Caco-2 (cell line): Measurements from ENCODE around the gene CLEC18C. TPM values are rescaled to one million over a fixed set of nuclear protein-coding genes. Genes with fewer than 3 reads are reported as not detected.
"Not testable (repeated sequence)": the region's sequence is repeated elsewhere in the genome, so short reads cannot be mapped to it uniquely, and the experiment has no call there.

Experiments
- Bru-seq: library from RNA; stranded (reverse); fragments of 400-500 nt; gene quantifications from one replicate; lab custom pipeline; 2021; lab: Mats Ljungman, UMichigan
- BruChase-seq, 2 experiments: library from RNA; stranded (reverse); fragments of 400-500 nt; gene quantifications; one replicate each; lab custom pipeline; 2021; lab: Mats Ljungman, UMichigan
- BruUV-seq: library from RNA; stranded (reverse); fragments of 400-500 nt; replicated peaks from 2 replicates; lab custom pipeline; 2021; lab: Mats Ljungman, UMichigan
- CTCF ChIA-PET: fragments of 300-600 bp; sonication (Branson Sonifier 250); formaldehyde crosslinking; loops from one replicate; lab custom pipeline; 2022; ENCODE audit warnings: antibody characterized with exemption; lab: Charles Lee
- POLR2A ChIA-PET: fragments of 300-600 bp; sonication (Branson Sonifier 250); formaldehyde crosslinking; loops from one replicate; lab custom pipeline; 2022; ENCODE audit warnings: antibody characterized with exemption; lab: Charles Lee
- DNase-seq, 2 experiments: peaks; one replicate each; pipeline versions ENCODE4 v3.0.0 to v3.0.0-alpha.2; 2020 to 2022
- H3K27me3 ChIP-seq: replicated peaks from 2 replicates; pipeline ENCODE4 v1.6.0; 2011; ENCODE audit warnings: low read length; ENCODE audit not compliant: control insufficient read depth, insufficient read depth
- H3K36me3 ChIP-seq: 2 replicates; pipeline ENCODE4 v1.5.1; 2011; ENCODE audit warnings: low read length; ENCODE audit not compliant: control insufficient read depth, insufficient read depth
- H3K4me1 ChIP-seq: fragments of 250-450 bp; sonication (Bioruptor Pico); 2 replicates; pipeline ENCODE4 v1.5.1; 2020; ENCODE audit warnings: mild to moderate bottlenecking
- H3K4me3 ChIP-seq: 2 replicates; pipeline ENCODE4 v1.5.1; 2011; ENCODE audit warnings: low read depth, mild to moderate bottlenecking, control low read depth, low read length
- H3K9me3 ChIP-seq: fragments of 250-450 bp; sonication (Bioruptor Pico); 2 replicates; pipeline ENCODE4 v1.5.1; 2020; ENCODE audit warnings: mild to moderate bottlenecking, moderate library complexity
- H3K27ac Mint-ChIP-seq: one replicate; pipeline ENCODE4 v1.8.0; 2022; ENCODE audit warnings: mixed read lengths; ENCODE audit not compliant: unreplicated experiment
- H3K27me3 Mint-ChIP-seq: one replicate; pipeline ENCODE4 v1.8.0; 2022; ENCODE audit warnings: mixed read lengths; ENCODE audit not compliant: insufficient read depth, unreplicated experiment
- H3K36me3 Mint-ChIP-seq: one replicate; pipeline ENCODE4 v1.8.0; 2022; ENCODE audit warnings: mild to moderate bottlenecking, mixed read lengths; ENCODE audit not compliant: insufficient read depth, unreplicated experiment
- H3K4me1 Mint-ChIP-seq: one replicate; pipeline ENCODE4 v1.8.0; 2022; ENCODE audit warnings: low read depth, mixed read lengths; ENCODE audit not compliant: unreplicated experiment
- H3K4me3 Mint-ChIP-seq: one replicate; pipeline ENCODE4 v1.8.0; 2022; ENCODE audit warnings: mild to moderate bottlenecking, moderate library complexity, mixed read lengths; ENCODE audit not compliant: unreplicated experiment
- H3K9me3 Mint-ChIP-seq: one replicate; pipeline ENCODE4 v1.8.0; 2022; ENCODE audit warnings: mixed read lengths; ENCODE audit not compliant: unreplicated experiment
- intact Hi-C: fragments of 100-400 bp; cut with micrococcal nuclease; formaldehyde crosslinking; loops from one replicate; pipeline ENCODE4 v1.10.0; 2022; ENCODE audit not compliant: unreplicated experiment
- long read RNA-seq: library from polyadenylated mRNA; stranded (forward); transcript quantifications from one replicate; pipeline ENCODE4 v2.0.0, GENCODE V29; 2022
- total RNA-seq: library from RNA; stranded (reverse); gene quantifications from 2 replicates; pipeline ENCODE4 v1.2.3, GENCODE V29; 2022

Gene CLEC18C
- 0.50 TPM in 1 of 2 replicates, not detected in the other for total RNA-seq
- Bru-seq, nascent RNA = not detected
- BruChase-seq, experiment 1, labeled RNA remaining after a 2-hour chase = percentile 10 among the genes with signal in this experiment
- percentile 19 among the genes with signal in this experiment for BruChase-seq, experiment 2, labeled RNA remaining after a 6-hour chase
- long read RNA-seq = 0 reads

GRCh38 chr16:70173212-70173837, at the start of gene CLEC18C:
TSS of gene CLEC18C (plus strand) at chr16:70173787. CDS start at chr16:70174279, 492 bp downstream.
- H3K36me3 Mint-ChIP-seq, H3K9me3 ChIP-seq, H3K4me3 Mint-ChIP-seq, H3K4me1 ChIP-seq, POLR2A ChIA-PET, DNase-seq, H3K4me3 ChIP-seq, H3K27me3 Mint-ChIP-seq, BruUV-seq, H3K27ac Mint-ChIP-seq, H3K4me1 Mint-ChIP-seq, H3K9me3 Mint-ChIP-seq, H3K36me3 ChIP-seq, intact Hi-C loops, H3K27me3 ChIP-seq, CTCF ChIA-PET: not testable (repeated sequence)

- POLR2A ChIA-PET, H3K4me1 ChIP-seq, H3K4me3 ChIP-seq, H3K4me3 Mint-ChIP-seq, intact Hi-C loops, BruUV-seq, H3K9me3 ChIP-seq, H3K27me3 ChIP-seq, H3K27ac Mint-ChIP-seq, DNase-seq, H3K27me3 Mint-ChIP-seq, H3K4me1 Mint-ChIP-seq, H3K36me3 ChIP-seq, H3K9me3 Mint-ChIP-seq, CTCF ChIA-PET: not testable (repeated sequence)
- H3K36me3 Mint-ChIP-seq = peaks cover 30% of the 10 kb centered on the region
These were observed 49.8 kb upstream of the CLEC18C start for GRCh38 chr16:70123822-70124221.

GRCh38 chr16:70126226-70126625, 47.4 kb upstream of the CLEC18C start:
- H3K36me3 ChIP-seq, POLR2A ChIA-PET, CTCF ChIA-PET, H3K9me3 Mint-ChIP-seq, H3K4me1 ChIP-seq, H3K27ac Mint-ChIP-seq, H3K4me3 Mint-ChIP-seq, H3K9me3 ChIP-seq, H3K27me3 ChIP-seq, DNase-seq, H3K4me1 Mint-ChIP-seq, H3K4me3 ChIP-seq, BruUV-seq, H3K27me3 Mint-ChIP-seq, intact Hi-C loops: not testable (repeated sequence)
- H3K36me3 Mint-ChIP-seq = peaks cover 35% of the 10 kb centered on the region

GRCh38 chr16:70127706-70128105, 45.9 kb upstream of the CLEC18C start:
- CTCF ChIA-PET, DNase-seq: not testable (repeated sequence)

GRCh38 chr16:70128844-70129243, 44.7 kb upstream of the CLEC18C start:
- not testable (repeated sequence) for H3K4me1 Mint-ChIP-seq, H3K27ac Mint-ChIP-seq

More at GRCh38 chr16:70127706-70128105, 45.9 kb upstream of the CLEC18C start:
- H3K36me3 ChIP-seq, H3K4me3 Mint-ChIP-seq, H3K9me3 Mint-ChIP-seq, H3K4me3 ChIP-seq, H3K9me3 ChIP-seq, H3K27me3 Mint-ChIP-seq, H3K27ac Mint-ChIP-seq, H3K4me1 ChIP-seq, H3K27me3 ChIP-seq, H3K4me1 Mint-ChIP-seq, intact Hi-C loops, BruUV-seq, POLR2A ChIA-PET: not testable (repeated sequence)
- peaks cover 29% of the 10 kb centered on the region for H3K36me3 Mint-ChIP-seq

GRCh38 chr16:70135796-70136195, 37.8 kb upstream of the CLEC18C start:
- CTCF ChIA-PET = not testable (repeated sequence)

More at GRCh38 chr16:70128844-70129243, 44.7 kb upstream of the CLEC18C start:
- H3K9me3 ChIP-seq, BruUV-seq, DNase-seq, H3K4me3 Mint-ChIP-seq, H3K27me3 Mint-ChIP-seq, intact Hi-C loops, H3K27me3 ChIP-seq, H3K4me3 ChIP-seq, CTCF ChIA-PET, POLR2A ChIA-PET, H3K9me3 Mint-ChIP-seq, H3K4me1 ChIP-seq, H3K36me3 ChIP-seq: not testable (repeated sequence)
- peaks cover 29% of the 10 kb centered on the region for H3K36me3 Mint-ChIP-seq

GRCh38 chr16:70136595-70136994, 37.0 kb upstream of the CLEC18C start:
- peaks cover 78% of the 10 kb centered on the region for H3K36me3 Mint-ChIP-seq
- POLR2A ChIA-PET, BruUV-seq: not testable (repeated sequence)

More at GRCh38 chr16:70135796-70136195, 37.8 kb upstream of the CLEC18C start:
- BruUV-seq, H3K9me3 ChIP-seq, H3K4me1 ChIP-seq, H3K27me3 Mint-ChIP-seq, H3K27ac Mint-ChIP-seq, H3K4me3 ChIP-seq, H3K4me3 Mint-ChIP-seq, DNase-seq, H3K27me3 ChIP-seq, H3K36me3 ChIP-seq, intact Hi-C loops, H3K9me3 Mint-ChIP-seq, H3K4me1 Mint-ChIP-seq: not testable (repeated sequence)
- POLR2A ChIA-PET = interaction anchor here (0.7 kb wide), 1 partner anchor 25 kb away, joined by 4 read pairs; no protein-coding TSS in a partner anchor
- H3K36me3 Mint-ChIP-seq = peaks cover 71% of the 10 kb centered on the region

More at GRCh38 chr16:70136595-70136994, 37.0 kb upstream of the CLEC18C start:
- H3K27me3 Mint-ChIP-seq, H3K4me3 Mint-ChIP-seq, H3K36me3 ChIP-seq, H3K27ac Mint-ChIP-seq, DNase-seq, H3K4me3 ChIP-seq, H3K9me3 ChIP-seq, H3K4me1 Mint-ChIP-seq, H3K4me1 ChIP-seq, H3K9me3 Mint-ChIP-seq, H3K27me3 ChIP-seq, CTCF ChIA-PET, intact Hi-C loops: not testable (repeated sequence)
